H1 (cell line): ENCODE results near the gene MYRIP. TPM values are rescaled to one million over a fixed set of nuclear protein-coding genes. Genes with fewer than 3 reads are reported as not detected.

Experiments used
- CTCF ChIA-PET: fragments of 300-600 bp; sonication (Branson Sonifier 250); formaldehyde crosslinking; loops from one replicate; lab custom pipeline; 2021; ENCODE audit not compliant: partially characterized antibody; lab: Charles Lee
- POLR2A ChIA-PET: fragments of 300-600 bp; sonication (Branson Sonifier 250); formaldehyde crosslinking; loops from one replicate; lab custom pipeline; 2021; ENCODE audit warnings: inconsistent platforms; ENCODE audit not compliant: partially characterized antibody; lab: Charles Lee
- DNase-seq, 2 experiments: peaks; one replicate each; pipeline versions ENCODE4 v3.0.0 to v3.0.0-alpha.2; 2010 to 2022; ENCODE audit warnings: low spot score in 2 of 2, low read depth in 1 of 2, mixed read lengths in 1 of 2
- FAIRE-seq: peaks from 2 replicates; lab custom pipeline; 2011; peaks lifted over from hg19 to GRCh38; lab: Jason Lieb, UNC
- H2AFZ ChIP-seq: 2 replicates; pipeline ENCODE4 v1.8.1; 2012; ENCODE audit warnings: low read length, inconsistent platforms
- H2AK5ac ChIP-seq: 2 replicates; pipeline ENCODE4 v1.6.1; 2013; ENCODE audit warnings: low read depth, low read length
- H2BK120ac ChIP-seq: replicated peaks from 2 replicates; pipeline ENCODE3; 2013; ENCODE audit warnings: low read depth, low read length, inconsistent platforms
- H2BK12ac ChIP-seq: 2 replicates; pipeline ENCODE4 v1.6.1; 2013; ENCODE audit warnings: low read depth, low read length
- H2BK15ac ChIP-seq: 2 replicates; pipeline ENCODE4 v1.6.1; 2013; ENCODE audit warnings: low read length
- H2BK20ac ChIP-seq: 2 replicates; pipeline ENCODE4 v1.6.1; 2013; ENCODE audit warnings: low read length
- H2BK5ac ChIP-seq: 2 replicates; pipeline ENCODE4 v1.6.1; 2013; ENCODE audit warnings: low read depth, low read length
- H3K14ac ChIP-seq: 2 replicates; pipeline ENCODE4 v1.6.1; 2013; ENCODE audit warnings: inconsistent platforms; ENCODE audit not compliant: insufficient read length
- H3K18ac ChIP-seq: 2 replicates; pipeline ENCODE4 v1.6.1; 2013; ENCODE audit warnings: low read length; ENCODE audit errors: extremely low read depth
- H3K23ac ChIP-seq: 2 replicates; pipeline ENCODE4 v1.6.1; 2013; ENCODE audit warnings: inconsistent platforms; ENCODE audit not compliant: insufficient read length
- H3K23me2 ChIP-seq: 2 replicates; pipeline ENCODE4 v1.6.1; 2013; ENCODE audit warnings: low read depth, low read length
- H3K27ac ChIP-seq: 2 replicates; pipeline ENCODE4 v1.6.1; 2011; ENCODE audit warnings: low read depth, low read length, inconsistent platforms
- H3K27me3 ChIP-seq, 4 experiments: replicated peaks in 1 of 4; 1 replicate in 1 of 4; 2 replicates in 3 of 4; pipeline versions ENCODE4 v1.6.1 to v1.8.1; 2011 to 2013; ENCODE audit warnings: low read length in 3 of 4, mild to moderate bottlenecking in 3 of 4, inconsistent platforms in 2 of 4, mixed read lengths in 2 of 4, moderate library complexity in 1 of 4; ENCODE audit not compliant: control insufficient read depth in 3 of 4, insufficient read depth in 3 of 4; ENCODE audit errors: extremely low read depth in 1 of 4
- H3K36me3 ChIP-seq, 4 experiments: 2 replicates each; pipeline versions ENCODE4 v1.6.1 to v1.8.1; 2011 to 2013; ENCODE audit warnings: mild to moderate bottlenecking in 4 of 4, low read length in 3 of 4, moderate library complexity in 2 of 4, control low read depth in 1 of 4, inconsistent platforms in 1 of 4; ENCODE audit not compliant: insufficient read depth in 4 of 4, control insufficient read depth in 2 of 4
- H3K4ac ChIP-seq: replicated peaks from 2 replicates; pipeline ENCODE3; 2013; ENCODE audit warnings: low read length, low read depth, mixed read lengths, inconsistent platforms; ENCODE audit not compliant: insufficient read length
- H3K4me1 ChIP-seq, 4 experiments: replicated peaks in 1 of 4; 1 replicate in 1 of 4; 2 replicates in 3 of 4; pipeline versions ENCODE4 v1.6.1 to v1.8.1; 2011 to 2013; ENCODE audit warnings: low read length in 3 of 4, inconsistent platforms in 2 of 4, mixed read lengths in 1 of 4; ENCODE audit not compliant: insufficient read depth in 4 of 4, control insufficient read depth in 3 of 4
- H3K4me2 ChIP-seq, 2 experiments: 2 replicates each; pipeline versions ENCODE4 v1.6.1 to v1.8.1; 2011 to 2013; ENCODE audit warnings: low read depth in 2 of 2, low read length in 2 of 2, control low read depth in 1 of 2, inconsistent platforms in 1 of 2, mild to moderate bottlenecking in 1 of 2; ENCODE audit not compliant: insufficient read depth in 1 of 2
- H3K4me3 ChIP-seq, 4 experiments: fragments of 200-600, 300-600 bp in 1 of 4; sonication (generic), shearing (Covaris generic), sonication (Bioruptor Twin) in 1 of 4; 2 replicates each; pipeline versions ENCODE4 v1.5.1 to v1.8.1; 2011 to 2016; ENCODE audit warnings: low read length in 4 of 4, low read depth in 3 of 4, control low read depth in 2 of 4, inconsistent platforms in 2 of 4, mild to moderate bottlenecking in 2 of 4, mixed read lengths in 1 of 4, moderate library complexity in 1 of 4; ENCODE audit not compliant: insufficient read depth in 2 of 4; ENCODE audit errors: extremely low read depth in 1 of 4
- H3K56ac ChIP-seq: replicated peaks from 2 replicates; pipeline ENCODE3; 2013; ENCODE audit warnings: low read depth, mild to moderate bottlenecking, mixed read lengths, low read length, inconsistent platforms; ENCODE audit not compliant: insufficient read length
- H3K79me1 ChIP-seq: 2 replicates; pipeline ENCODE4 v1.6.1; 2013; ENCODE audit warnings: low read depth, low read length, control low read depth
- H3K79me2 ChIP-seq, 2 experiments: 2 replicates each; pipeline versions ENCODE4 v1.6.1 to v1.8.1; 2012 to 2013; ENCODE audit warnings: low read length in 2 of 2, mild to moderate bottlenecking in 2 of 2, inconsistent platforms in 1 of 2; ENCODE audit not compliant: insufficient read depth in 2 of 2, control insufficient read depth in 1 of 2
- H3K9ac ChIP-seq, 4 experiments: replicated peaks in 1 of 4; 1 replicate in 1 of 4; 2 replicates in 3 of 4; pipeline versions ENCODE4 v1.6.1 to v1.8.1; 2011 to 2013; ENCODE audit warnings: low read depth in 3 of 4, low read length in 3 of 4, control low read depth in 2 of 4, mild to moderate bottlenecking in 2 of 4, moderate library complexity in 2 of 4, inconsistent platforms in 1 of 4; ENCODE audit errors: extremely low read depth in 1 of 4
- H3K9me3 ChIP-seq, 2 experiments: 2 replicates each; pipeline versions ENCODE4 v1.6.1 to v1.8.1; 2012 to 2013; ENCODE audit warnings: mild to moderate bottlenecking in 2 of 2, moderate library complexity in 2 of 2, control low read depth in 1 of 2, inconsistent platforms in 1 of 2, low read depth in 1 of 2, low read length in 1 of 2, mixed read lengths in 1 of 2; ENCODE audit not compliant: insufficient read depth in 2 of 2
- H4K20me1 ChIP-seq, 2 experiments: replicated peaks in 1 of 2; 2 replicates each; pipeline versions ENCODE3 to v1.8.1; 2011 to 2013; ENCODE audit warnings: inconsistent platforms in 2 of 2, low read length in 2 of 2, mild to moderate bottlenecking in 1 of 2; ENCODE audit not compliant: insufficient read depth in 2 of 2, control insufficient read depth in 1 of 2
- H4K5ac ChIP-seq: 2 replicates; pipeline ENCODE4 v1.6.1; 2013; ENCODE audit warnings: low read length, low read depth, mixed read lengths, inconsistent platforms; ENCODE audit not compliant: insufficient read length
- H4K8ac ChIP-seq: 2 replicates; pipeline ENCODE4 v1.8.0; 2013; ENCODE audit warnings: mild to moderate bottlenecking, moderate library complexity, low read length, inconsistent platforms; ENCODE audit not compliant: insufficient read depth; ENCODE audit errors: extremely low read depth
- H4K91ac ChIP-seq: replicated peaks from 2 replicates; pipeline ENCODE3; 2013; ENCODE audit warnings: low read length, mixed read lengths, inconsistent platforms; ENCODE audit not compliant: insufficient read length
- ATF2 ChIP-seq: IDR thresholded peaks from 2 replicates; pipeline ENCODE4 v1.6.1; 2012; ENCODE audit warnings: low read length, inconsistent platforms
- CTCF ChIP-seq, 3 experiments: IDR thresholded peaks; 1 replicate in 2 of 3; 2 replicates in 1 of 3; pipeline versions ENCODE4 v1.5.1 to v1.6.1; 2011; ENCODE audit warnings: low read length in 3 of 3, mild to moderate bottlenecking in 3 of 3, inconsistent platforms in 2 of 3, low read depth in 1 of 3, moderate library complexity in 1 of 3; ENCODE audit not compliant: insufficient read depth in 1 of 3; ENCODE audit errors: control extremely low read depth in 1 of 3
- KDM4A ChIP-seq: IDR thresholded peaks from one replicate; pipeline ENCODE4 v1.7.1; 2012; ENCODE audit warnings: low read depth, mild to moderate bottlenecking, moderate library complexity, low read length, inconsistent platforms; ENCODE audit not compliant: severe bottlenecking
- NANOG ChIP-seq: IDR thresholded peaks from 2 replicates; pipeline ENCODE4 v1.6.1; 2011; ENCODE audit warnings: low read length, low read depth, mild to moderate bottlenecking, inconsistent platforms; ENCODE audit not compliant: insufficient read depth, poor library complexity, severe bottlenecking
- POLR2A ChIP-seq, 2 experiments: IDR thresholded peaks; 1 replicate in 1 of 2; 2 replicates in 1 of 2; pipeline ENCODE4 v1.6.1; 2011; ENCODE audit warnings: low read depth in 2 of 2, low read length in 2 of 2, mild to moderate bottlenecking in 2 of 2; ENCODE audit errors: control extremely low read depth in 1 of 2
- RNF2 ChIP-seq: fragments of 200-900, 300-1000 bp; sonication (generic); IDR thresholded peaks from 2 replicates; pipeline ENCODE4 v1.7.1; 2016; ENCODE audit warnings: borderline replicate concordance, low read depth, mild to moderate bottlenecking, antibody characterized with exemption, low read length; ENCODE audit not compliant: poor library complexity, severe bottlenecking; ENCODE audit errors: missing control alignments
- SP4 ChIP-seq: IDR thresholded peaks from 2 replicates; pipeline ENCODE4 v1.6.1; 2012; ENCODE audit warnings: low read length, inconsistent platforms
- TAF1 ChIP-seq: IDR thresholded peaks from 2 replicates; pipeline ENCODE4 v1.6.1; 2011; ENCODE audit warnings: mild to moderate bottlenecking, low read depth, low read length
- TEAD4 ChIP-seq: IDR thresholded peaks from 2 replicates; pipeline ENCODE4 v1.6.1; 2012; ENCODE audit warnings: low read depth, low read length, inconsistent platforms, mixed read lengths
- YY1 ChIP-seq: IDR thresholded peaks from 2 replicates; pipeline ENCODE4 v1.6.1; 2011; ENCODE audit warnings: low read depth, mild to moderate bottlenecking, low read length
- ZNF274 ChIP-seq: IDR thresholded peaks from 2 replicates; pipeline ENCODE4 v1.7.0; 2012; ENCODE audit warnings: low read length, borderline replicate concordance; ENCODE audit errors: extremely low read depth
- polyA plus RNA-seq, 7 experiments: library from polyadenylated mRNA; depleted of rRNA in 3 of 7; stranded (reverse) in 5 of 7; unstranded in 2 of 7; fragments of >200 nt in 5 of 7; fragments of 200-250 nt in 2 of 7; gene quantifications; 1 replicate in 5 of 7; 2 replicates in 1 of 7; 4 replicates in 1 of 7; pipeline versions ENCODE4 v1.2.1 to v1.2.3, GENCODE V29; 2011 to 2013; ENCODE audit warnings: missing spikeins in 2 of 7, mixed read lengths in 2 of 7
- total RNA-seq: library from RNA; stranded (reverse); fragmentation: NEBNext Ultra II Directional; extraction: Animal tissue kit (Norgen Biotek cat#: 25700); gene quantifications from 2 replicates; pipeline ENCODE4 v1.2.1, GENCODE V29; 2021

MYRIP gene
- total and polyA plus RNA-seq, 2 of the 8 experiments (the other 6 are each of a cell fraction or from before 2014, with no cell fraction given): 0.54 to 4.3 TPM

- no peak overlapping the region for H3K56ac ChIP-seq
- CTCF ChIA-PET: interaction anchor here (1.1 kb wide), 1 partner anchor 11 kb away, joined by 3 read pairs; no protein-coding TSS in a partner anchor
- H3K4me1 ChIP-seq: no peaks in the 10 kb centered on the region
- H4K20me1 ChIP-seq: no peaks in the 10 kb centered on the region
- H2BK5ac ChIP-seq: no peak overlapping the region
- DNase-seq (no peak), FAIRE-seq (no peak)
- H2AK5ac ChIP-seq: no peak overlapping the region
- no peak overlapping the region for H3K4ac ChIP-seq
- no peak overlapping the region for H3K4me3 ChIP-seq
- H4K5ac ChIP-seq: no peak overlapping the region
- H3K23ac ChIP-seq: no peak overlapping the region
- H4K8ac ChIP-seq: no peak overlapping the region
- no peaks in the 10 kb centered on the region for H3K79me1 ChIP-seq
- H2BK120ac ChIP-seq: no peak overlapping the region
- no peaks in the 10 kb centered on the region for H3K79me2 ChIP-seq
- H2BK15ac ChIP-seq: no peak overlapping the region
- no peak overlapping the region for H3K4me2 ChIP-seq
- no peak overlapping the region for H2AFZ ChIP-seq
- no peak overlapping the region for H3K27ac ChIP-seq
- no peaks in the 10 kb centered on the region for H3K36me3 ChIP-seq
- H3K18ac ChIP-seq: no peak overlapping the region
- H2BK12ac ChIP-seq: no peak overlapping the region
- peaks cover 0 to 6% of the 10 kb centered on the region in 2 experiments; a peak in 2 of 4 replicates for H3K9me3 ChIP-seq
- no peak overlapping the region for H3K14ac ChIP-seq
- no peaks in the 10 kb centered on the region for H3K23me2 ChIP-seq
- no peak overlapping the region for H2BK20ac ChIP-seq
- POLR2A ChIA-PET: no interaction called here
- H3K27me3 ChIP-seq: no peaks in the 10 kb centered on the region
- H4K91ac ChIP-seq: no peak overlapping the region
- no peak overlapping the region for H3K9ac ChIP-seq
- TF ChIP-seq RNF2: no peak
- no peak for TF ChIP-seq KDM4A
- no peak for TF ChIP-seq TEAD4
- no peak for TF ChIP-seq CTCF (IDR thresholded peaks at IDR 0.05; ENCODE audit: control extremely low read depth in 1 of 3, insufficient read depth in 1 of 3, low read depth in 1 of 3, low read length in 3 of 3)
- no peak for TF ChIP-seq TAF1
- no peak for TF ChIP-seq SP4
- no peak for TF ChIP-seq YY1
- TF ChIP-seq NANOG: no peak
- TF ChIP-seq POLR2A (IDR thresholded peaks at IDR 0.05; ENCODE audit: control extremely low read depth in 1 of 2, low read depth in 2 of 2, low read length in 2 of 2): no peak
- TF ChIP-seq ATF2: no peak
- no peak for TF ChIP-seq ZNF274
Measured at GRCh38 chr3:39763390-39763789, 46.0 kb upstream of the MYRIP start.
